MM.1S (cell line): Measurements from ENCODE around the gene KRT78.
A peak's percentile ranks its signal among the peaks of the same experiment; 100 is the strongest.

Experiments used
- DNase-seq: peaks from one replicate; pipeline ENCODE4 v3.0.0-alpha.2; 2015
- H2AFZ ChIP-seq: fragments of 300-600 bp; sonication (generic); 2 replicates; pipeline ENCODE4 v1.6.0; 2016; ENCODE audit warnings: antibody characterized with exemption, low read length
- H3F3A ChIP-seq: fragments of 300-600 bp; sonication (generic); 2 replicates; pipeline ENCODE4 v1.6.1; 2016; ENCODE audit warnings: mild to moderate bottlenecking, antibody characterized with exemption, low read length, moderate library complexity, mixed read lengths; ENCODE audit not compliant: insufficient read depth
- H3K27ac ChIP-seq: fragments of 300-600 bp; sonication (generic); 2 replicates; pipeline ENCODE4 v1.5.1; 2016; ENCODE audit warnings: mild to moderate bottlenecking, low read length
- H3K27me3 ChIP-seq: fragments of 300-600 bp; sonication (generic); replicated peaks from 2 replicates; pipeline ENCODE4 v1.6.0; 2016; ENCODE audit warnings: low read length; ENCODE audit not compliant: insufficient read depth
- H3K36me3 ChIP-seq: fragments of 300-600 bp; sonication (generic); replicated peaks from 2 replicates; pipeline ENCODE4 v1.6.1; 2016; ENCODE audit warnings: mild to moderate bottlenecking, low read length, mixed read lengths; ENCODE audit not compliant: insufficient read depth
- H3K4me1 ChIP-seq: fragments of 300-600 bp; sonication (generic); 2 replicates; pipeline ENCODE4 v1.6.1; 2016; ENCODE audit warnings: low read length, mixed read lengths
- H3K4me2 ChIP-seq: fragments of 300-600 bp; sonication (generic); 2 replicates; pipeline ENCODE4 v1.6.0; 2016; ENCODE audit warnings: low read depth, low read length
- H3K4me3 ChIP-seq: fragments of 300-600 bp; sonication (generic); 2 replicates; pipeline ENCODE4 v1.5.1; 2016; ENCODE audit warnings: low read length, mixed read lengths
- H3K79me2 ChIP-seq: fragments of 300-600 bp; sonication (generic); 2 replicates; pipeline ENCODE4 v1.6.1; 2016; ENCODE audit warnings: mixed run types, low read length, mixed read lengths
- H3K9ac ChIP-seq: fragments of 300-600 bp; sonication (generic); 2 replicates; pipeline ENCODE4 v1.6.1; 2016; ENCODE audit warnings: low read length, mixed read lengths
- H3K9me2 ChIP-seq: fragments of 300-600 bp; sonication (generic); replicated peaks from 2 replicates; pipeline ENCODE4 v1.6.1; 2016; ENCODE audit warnings: mild to moderate bottlenecking, low read length, mixed read lengths; ENCODE audit not compliant: insufficient read depth
- H3K9me3 ChIP-seq: fragments of 300-600 bp; sonication (generic); replicated peaks from 2 replicates; pipeline ENCODE4 v1.6.1; 2016; ENCODE audit warnings: mild to moderate bottlenecking, low read length, mixed read lengths; ENCODE audit not compliant: insufficient read depth
- H4K20me1 ChIP-seq: fragments of 300-600 bp; sonication (generic); 2 replicates; pipeline ENCODE4 v1.6.1; 2016; ENCODE audit warnings: mild to moderate bottlenecking, low read length, moderate library complexity, mixed read lengths; ENCODE audit not compliant: insufficient read depth
- CTCF ChIP-seq: fragments of 300-600 bp; sonication (generic); IDR thresholded peaks from 2 replicates; pipeline ENCODE4 v1.5.1; 2016; ENCODE audit warnings: antibody characterized with exemption, low read length, mixed read lengths
- EZH2 ChIP-seq: fragments of 300-600 bp; sonication (generic); optimal IDR thresholded peaks from 2 replicates; pipeline ENCODE3; 2017; ENCODE audit warnings: low read depth, mild to moderate bottlenecking, antibody characterized with exemption, low read length, mixed read lengths
- EZH2phosphoT487 ChIP-seq: fragments of 300-600 bp; sonication (generic); IDR thresholded peaks from 2 replicates; pipeline ENCODE4 v1.6.1; 2018; ENCODE audit warnings: antibody characterized with exemption, low read length

Gene KRT78

DNA sequence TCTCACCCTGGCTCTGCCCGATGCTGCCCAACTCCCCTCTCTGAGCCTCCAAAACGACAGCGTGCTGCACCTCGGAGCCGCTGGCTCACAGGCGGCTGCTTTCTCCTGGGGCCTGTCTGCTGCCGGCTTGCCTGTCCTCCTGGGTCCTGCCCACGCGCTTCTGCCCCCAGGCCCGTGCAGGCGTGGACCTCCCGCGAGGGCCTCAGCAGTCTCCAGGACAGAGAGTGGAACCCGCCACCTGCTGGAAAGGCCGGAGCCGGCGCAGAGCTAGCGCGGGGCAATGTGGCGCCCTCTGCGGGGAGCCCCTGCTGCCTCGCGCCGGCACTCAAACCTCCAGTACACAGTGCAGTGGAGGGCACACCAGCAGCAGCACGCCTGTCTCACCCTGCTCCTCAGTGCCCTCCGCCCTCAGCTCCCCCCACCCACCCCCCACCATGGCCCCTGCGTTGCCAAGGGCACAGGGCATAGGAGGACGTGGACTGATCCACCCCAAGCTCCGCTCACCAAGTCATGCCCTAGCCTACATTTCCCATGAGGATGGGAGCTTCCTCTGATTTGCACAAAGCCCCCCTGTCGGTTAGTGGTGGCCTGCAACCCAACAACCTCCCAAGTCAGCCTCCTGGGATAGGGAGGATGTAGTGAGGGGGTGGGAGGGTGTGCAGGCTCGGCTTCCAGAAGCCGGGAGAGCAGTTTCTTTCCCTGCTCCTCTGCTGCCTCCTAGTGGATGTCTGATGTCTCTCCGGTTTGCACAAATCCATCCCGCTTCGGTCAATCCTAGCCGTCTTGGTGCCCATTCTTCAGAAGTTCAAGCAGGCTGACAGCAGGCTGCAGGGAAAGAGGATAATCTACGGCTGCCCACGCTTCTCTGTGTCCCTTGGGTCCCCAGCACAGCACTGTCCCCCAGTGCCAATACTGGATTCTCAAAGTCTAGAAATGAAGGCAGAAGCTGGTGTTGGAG lies 30.9 kb upstream of the KRT78 start:
- peak overlapping the region; percentile 94 for H2AFZ ChIP-seq
- no peaks in the 10 kb centered on the region for H3K9me2 ChIP-seq
- H3K9ac ChIP-seq, result peak overlapping the region; percentile 42; the same call in 1 of the 2 replicates
- peak overlapping the region; percentile 88 for H3K4me2 ChIP-seq
- TF ChIP-seq CTCF (peak; percentile 71), EZH2 (no peak), EZH2phosphoT487 (no peak)
- no peaks in the 10 kb centered on the region for H3K79me2 ChIP-seq
- no peak overlapping the region for H3K27ac ChIP-seq
- no peaks in the 10 kb centered on the region for H3F3A ChIP-seq
- H3K4me1 ChIP-seq, result 0 out of 2 replicates have a peak, but pooled peaks cover 3% of the 10 kb centered on the region
- H3K4me3 ChIP-seq, result peak overlapping the region; percentile 62
- peak; percentile 75 for DNase-seq
- no peaks in the 10 kb centered on the region for H3K36me3 ChIP-seq
- H3K27me3 ChIP-seq, result no peaks in the 10 kb centered on the region; the same call in 1 of the 2 replicates
- H3K9me3 ChIP-seq, result no peaks in the 10 kb centered on the region
- H4K20me1 ChIP-seq, result no peaks in the 10 kb centered on the region

DNA sequence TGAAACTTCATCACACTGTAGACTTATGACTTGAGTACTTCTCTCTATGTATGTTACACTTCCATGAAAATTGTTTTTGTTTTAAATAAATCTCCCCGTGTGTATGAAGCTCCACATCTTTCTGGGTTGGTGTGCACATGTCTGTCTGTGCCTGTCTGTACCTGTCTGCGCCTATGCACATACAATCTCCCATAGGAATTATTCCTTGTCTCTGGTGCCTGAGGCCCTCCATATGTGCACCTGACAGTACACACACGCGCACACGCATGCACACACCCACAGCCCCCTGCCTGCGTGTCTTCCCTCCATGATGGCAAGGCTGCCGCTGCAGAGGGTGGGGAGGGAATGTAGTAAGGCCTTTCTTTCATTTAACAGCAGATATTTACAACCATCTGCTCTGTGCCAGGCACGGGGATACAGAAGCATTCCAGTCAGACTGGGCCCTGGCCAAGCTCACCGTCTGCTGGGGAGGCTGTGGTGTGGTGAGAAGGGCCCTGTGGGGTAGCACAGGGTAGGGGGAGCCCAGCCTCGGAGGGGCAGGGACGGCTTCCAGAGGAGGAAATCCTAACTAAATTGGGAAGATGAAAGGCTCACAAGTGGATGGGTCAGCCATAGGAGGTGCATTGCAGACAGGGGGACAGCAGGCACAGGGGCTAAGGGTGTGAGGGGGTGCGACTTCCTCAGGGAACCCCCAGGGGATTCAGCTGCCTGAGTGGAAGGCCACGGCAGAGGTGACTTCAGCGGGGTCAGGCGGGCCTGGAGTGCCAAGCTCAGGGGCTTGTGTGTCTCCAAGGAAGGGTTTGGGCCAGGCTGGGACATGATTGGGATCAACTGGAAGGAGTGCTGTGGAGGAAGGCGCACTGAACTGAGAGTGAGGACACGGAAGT lies 30.0 kb upstream of the KRT78 start:
- Histone ChIP-seq H3K4me1 (0 out of 2 replicates have a peak, but pooled peaks cover 5% of the 10 kb centered on the region), H3K36me3 (no peaks in the 10 kb centered on the region), H2AFZ (peak overlapping the region; percentile 84), H3K27me3 (no peaks in the 10 kb centered on the region; the same call in 1 of the 2 replicates), H3K9me3 (no peaks in the 10 kb centered on the region), H3K79me2 (no peaks in the 10 kb centered on the region), H3K27ac (no peak overlapping the region), H3K9me2 (no peaks in the 10 kb centered on the region), H3K9ac (peak overlapping the region; percentile 42; the same call in 1 of the 2 replicates), H3K4me3 (peak overlapping the region; percentile 56), H3K4me2 (peak overlapping the region; percentile 88; the same call in 1 of the 2 replicates), H3F3A (no peaks in the 10 kb centered on the region), H4K20me1 (no peaks in the 10 kb centered on the region)
- no peak for TF ChIP-seq EZH2phosphoT487
- no peak for TF ChIP-seq EZH2
- TF ChIP-seq CTCF, result no peak
- no peak for DNase-seq

- H2AFZ ChIP-seq, result no peak overlapping the region
- H3K9me2 ChIP-seq, result no peaks in the 10 kb centered on the region
- no peak for TF ChIP-seq CTCF
- TF ChIP-seq EZH2, result no peak
- no peak for TF ChIP-seq EZH2phosphoT487
- H3K79me2 ChIP-seq, result no peaks in the 10 kb centered on the region
- no peaks in the 10 kb centered on the region; the same call in 1 of the 2 replicates for H3K27me3 ChIP-seq
- H3K27ac ChIP-seq, result no peak overlapping the region
- H3K9ac ChIP-seq, result no peak overlapping the region
- H3K4me2 ChIP-seq, result no peak overlapping the region
- 0 out of 2 replicates have a peak, but pooled peaks cover 8% of the 10 kb centered on the region for H3K4me1 ChIP-seq
- no peak overlapping the region for H3K4me3 ChIP-seq
- H4K20me1 ChIP-seq, result no peaks in the 10 kb centered on the region
- H3K9me3 ChIP-seq, result no peaks in the 10 kb centered on the region
- no peaks in the 10 kb centered on the region for H3K36me3 ChIP-seq
- DNase-seq, result no peak
- H3F3A ChIP-seq, result no peaks in the 10 kb centered on the region
Observed at GRCh38 chr12:52877242-52877641, 28.4 kb upstream of the KRT78 start.
